Neuronal stem cell (in vitro differentiated cells): Measurements from ENCODE around the gene TMEM208.
A peak's percentile ranks its signal among the peaks of the same experiment; 100 is the strongest.

Experiments
- DNase-seq: peaks from one replicate; pipeline ENCODE4 v3.0.0-alpha.2; 2013; ENCODE audit warnings: low spot score
- H2AFZ ChIP-seq: one replicate; pipeline ENCODE4 v1.6.1; 2013; ENCODE audit warnings: mild to moderate bottlenecking, low read length, inconsistent platforms
- H2AK5ac ChIP-seq: 2 replicates; pipeline ENCODE4 v1.6.1; 2013; ENCODE audit warnings: low read depth, mild to moderate bottlenecking, inconsistent platforms, low read length, moderate library complexity, mixed read lengths
- H2BK120ac ChIP-seq: 2 replicates; pipeline ENCODE4 v1.6.1; 2013; ENCODE audit warnings: low read depth, mild to moderate bottlenecking, inconsistent platforms, low read length, moderate library complexity, mixed read lengths
- H2BK12ac ChIP-seq: one replicate; pipeline ENCODE4 v1.6.1; 2013; ENCODE audit warnings: low read length, inconsistent platforms
- H2BK15ac ChIP-seq: 2 replicates; pipeline ENCODE4 v1.6.1; 2013; ENCODE audit warnings: mild to moderate bottlenecking, low read length, inconsistent platforms, mixed read lengths
- H2BK5ac ChIP-seq: one replicate; pipeline ENCODE4 v1.6.1; 2013; ENCODE audit warnings: inconsistent platforms, mild to moderate bottlenecking, low read length, moderate library complexity
- H3K14ac ChIP-seq: one replicate; pipeline ENCODE4 v1.6.1; 2013; ENCODE audit warnings: low read length, inconsistent platforms
- H3K18ac ChIP-seq: 2 replicates; pipeline ENCODE4 v1.6.1; 2013; ENCODE audit warnings: low read length, inconsistent platforms
- H3K23ac ChIP-seq: 2 replicates; pipeline ENCODE4 v1.6.1; 2013; ENCODE audit warnings: low read depth, mild to moderate bottlenecking, mixed read lengths, low read length, inconsistent platforms; ENCODE audit not compliant: poor library complexity
- H3K27ac ChIP-seq: replicated peaks from 3 replicates; pipeline ENCODE4 v1.5.1; 2013; ENCODE audit warnings: low read length, inconsistent platforms
- H3K27me3 ChIP-seq, 3 experiments: 2 replicates each; pipeline ENCODE4 v1.6.1; 2013; ENCODE audit warnings: low read length in 3 of 3, mild to moderate bottlenecking in 2 of 3, inconsistent platforms in 1 of 3, low read depth in 1 of 3, mixed read lengths in 1 of 3, moderate library complexity in 1 of 3; ENCODE audit not compliant: control insufficient read depth in 3 of 3, insufficient read depth in 3 of 3
- H3K36me3 ChIP-seq, 2 donors: replicated peaks in 1 of 2; 2 replicates each; pipeline ENCODE4 v1.6.1; 2013; ENCODE audit warnings: low read length in 2 of 2; ENCODE audit not compliant: control insufficient read depth in 2 of 2, insufficient read depth in 2 of 2
- H3K4ac ChIP-seq: 2 replicates; pipeline ENCODE4 v1.6.1; 2013; ENCODE audit warnings: inconsistent platforms, mild to moderate bottlenecking, low read length, moderate library complexity
- H3K4me1 ChIP-seq, 2 donors: 1 replicate in 1 of 2; 2 replicates in 1 of 2; pipeline ENCODE4 v1.6.1; 2013; ENCODE audit warnings: low read length in 2 of 2, low read depth in 1 of 2; ENCODE audit not compliant: control insufficient read depth in 2 of 2, insufficient read depth in 1 of 2
- H3K4me2 ChIP-seq: one replicate; pipeline ENCODE4 v1.6.1; 2013; ENCODE audit warnings: mild to moderate bottlenecking, low read length, inconsistent platforms; ENCODE audit not compliant: insufficient read depth, poor library complexity, severe bottlenecking
- H3K4me3 ChIP-seq, 2 donors: 2 replicates each; pipeline ENCODE4 v1.5.1; 2013; ENCODE audit warnings: low read length in 2 of 2, mild to moderate bottlenecking in 2 of 2, inconsistent platforms in 1 of 2, moderate library complexity in 1 of 2
- H3K79me1 ChIP-seq: one replicate; pipeline ENCODE4 v1.6.1; 2013; ENCODE audit warnings: low read depth, mild to moderate bottlenecking, inconsistent platforms, low read length, moderate library complexity
- H3K9ac ChIP-seq: one replicate; pipeline ENCODE4 v1.6.1; 2013; ENCODE audit warnings: mild to moderate bottlenecking, low read depth, low read length, inconsistent platforms; ENCODE audit not compliant: poor library complexity
- H3K9me3 ChIP-seq, 2 donors: replicated peaks in 1 of 2; 2 replicates each; pipeline versions ENCODE3 to v1.6.1; 2013; ENCODE audit warnings: low read length in 2 of 2, mild to moderate bottlenecking in 2 of 2, inconsistent platforms in 1 of 2, low read depth in 1 of 2, mixed read lengths in 1 of 2, moderate library complexity in 1 of 2; ENCODE audit not compliant: control insufficient read depth in 2 of 2, insufficient read depth in 1 of 2
- H4K8ac ChIP-seq: one replicate; pipeline ENCODE4 v1.6.1; 2013; ENCODE audit warnings: low read depth, mild to moderate bottlenecking, inconsistent platforms, low read length, moderate library complexity
- H4K91ac ChIP-seq: one replicate; pipeline ENCODE4 v1.6.1; 2013; ENCODE audit warnings: low read length, low read depth, mild to moderate bottlenecking, inconsistent platforms; ENCODE audit not compliant: poor library complexity
- WGBS, 2 donors: extraction: QIAGEN DNeasy Blood & Tissue Kit; methylation state at CpG; one replicate each; pipeline ENCODE4 v1.1.7; 2013; ENCODE audit warnings: missing lambda C conversion rate in 2 of 2, mixed read lengths in 1 of 2; ENCODE audit not compliant: insufficient read length in 2 of 2, insufficient replicate concordance in 1 of 2; ENCODE audit errors: extremely low coverage in 2 of 2; 5-methylcytosine and 5-hydroxymethylcytosine counted together

TMEM208 gene

DNA sequence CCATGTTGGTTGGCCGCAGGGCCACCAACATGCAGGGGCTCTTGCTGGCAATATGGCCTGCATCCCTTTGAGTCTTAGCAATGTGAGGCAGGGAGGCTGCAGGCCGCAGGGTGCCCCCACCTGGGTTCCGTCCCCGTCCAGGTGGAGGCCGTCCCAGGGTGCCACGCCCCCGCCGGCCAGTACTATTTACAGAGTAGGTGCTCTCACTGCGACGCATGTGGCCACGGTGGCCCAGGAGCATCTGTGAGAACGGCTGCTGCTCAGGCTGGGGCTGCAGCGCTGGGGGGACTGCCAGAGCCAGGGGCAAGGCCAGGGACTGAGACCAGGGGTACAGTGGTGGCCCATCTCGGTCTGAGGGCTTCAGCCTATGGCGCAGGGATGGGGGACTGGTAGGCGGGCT is 46.8 kb upstream of the TMEM208 start:
- H3K36me3 ChIP-seq, result peaks cover 2 to 19% of the 10 kb centered on the region in 2 donors
- H2AFZ ChIP-seq, result no peak overlapping the region
- no peak overlapping the region for H3K4me3 ChIP-seq
- no peak for DNase-seq
- H3K27me3 ChIP-seq, result peaks cover 5 to 57% (median 7%) of the 10 kb centered on the region in 3 experiments
- H3K4me1 ChIP-seq, result peaks cover 8 to 16% of the 10 kb centered on the region in 2 donors
- WGBS, 2 donors, result no CpG with 5 or more reads among the region's 16 CpGs
- no peak overlapping the region for H3K4ac ChIP-seq
- H4K91ac ChIP-seq, result no peak overlapping the region
- H2BK15ac ChIP-seq, result no peak overlapping the region
- no peak overlapping the region for H2AK5ac ChIP-seq
- H3K14ac ChIP-seq, result no peak overlapping the region
- peaks cover 6% of the 10 kb centered on the region for H3K79me1 ChIP-seq
- H2BK120ac ChIP-seq, result no peak overlapping the region
- H3K9me3 ChIP-seq, result no peaks in the 10 kb centered on the region
- no peak overlapping the region for H3K4me2 ChIP-seq
- H3K18ac ChIP-seq, result no peak overlapping the region
- no peak overlapping the region for H2BK5ac ChIP-seq
- no peak overlapping the region for H3K23ac ChIP-seq
- H3K9ac ChIP-seq, result peak overlapping the region; percentile 16
- no peak overlapping the region for H4K8ac ChIP-seq
- no peak overlapping the region for H3K27ac ChIP-seq
- no peak overlapping the region for H2BK12ac ChIP-seq

DNA sequence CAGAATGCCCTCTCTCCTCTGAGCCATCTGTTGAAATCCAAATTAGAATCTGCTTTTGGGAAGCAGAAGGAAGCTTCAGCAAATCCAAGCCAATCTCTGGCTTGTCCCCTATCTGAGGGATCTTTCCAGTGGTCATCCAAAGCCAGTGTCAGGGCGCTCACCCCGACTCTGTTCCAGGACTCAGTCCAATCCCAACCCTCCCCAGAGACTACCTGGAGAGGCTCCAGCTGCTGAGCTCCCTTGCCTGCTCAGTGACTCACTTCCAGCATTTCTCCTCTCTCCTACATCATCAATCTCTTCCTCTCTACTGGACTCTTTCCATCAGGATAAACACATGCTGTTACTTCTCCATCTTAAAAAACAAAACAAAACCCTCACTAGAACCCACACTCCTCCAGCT is 45.6 kb upstream of the TMEM208 start:
- H3K4me3 ChIP-seq, result no peak overlapping the region
- H2BK120ac ChIP-seq, result no peak overlapping the region
- no peak overlapping the region for H3K4me2 ChIP-seq
- no peak overlapping the region for H2BK5ac ChIP-seq
- no peak overlapping the region for H2AFZ ChIP-seq
- H3K9me3 ChIP-seq, result no peaks in the 10 kb centered on the region
- peaks cover 0 to 17% of the 10 kb centered on the region in 2 donors for H3K36me3 ChIP-seq
- no peak overlapping the region for H2BK15ac ChIP-seq
- H4K91ac ChIP-seq, result no peak overlapping the region
- no peak overlapping the region for H4K8ac ChIP-seq
- H3K79me1 ChIP-seq, result peaks cover 6% of the 10 kb centered on the region
- H3K14ac ChIP-seq, result no peak overlapping the region
- DNase-seq, result no peak
- no peak overlapping the region for H3K18ac ChIP-seq
- H3K9ac ChIP-seq, result no peak overlapping the region
- no peak overlapping the region for H3K23ac ChIP-seq
- H2BK12ac ChIP-seq, result no peak overlapping the region
- no peak overlapping the region for H3K27ac ChIP-seq
- H3K4ac ChIP-seq, result no peak overlapping the region
- H3K4me1 ChIP-seq, result peaks cover 8 to 16% of the 10 kb centered on the region in 2 donors
- peaks cover 5 to 58% (median 8%) of the 10 kb centered on the region in 3 experiments for H3K27me3 ChIP-seq
- no CpG with 5 or more reads among the region's 2 CpGs for WGBS, 2 donors
- H2AK5ac ChIP-seq, result peak overlapping the region; percentile 5

DNA sequence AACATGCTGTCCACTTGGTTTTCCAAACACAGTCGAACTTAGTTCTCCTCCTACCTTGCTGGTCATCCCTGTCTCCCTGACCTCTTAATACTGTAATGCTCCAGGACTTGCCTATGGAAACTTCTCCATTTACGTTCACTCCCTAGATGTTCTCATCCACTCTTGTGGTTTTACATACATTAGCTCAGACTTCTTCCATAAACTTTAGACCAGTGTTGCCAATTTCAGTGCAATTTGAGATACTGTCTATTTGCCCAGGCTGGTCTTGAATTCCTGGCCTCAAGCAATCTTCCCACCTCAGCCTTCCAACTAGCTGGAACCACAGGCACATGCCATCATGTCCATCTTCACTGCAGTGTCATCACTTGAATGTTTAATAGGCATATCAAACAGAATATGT is 44.6 kb upstream of the TMEM208 start:
- DNase-seq, result no peak
- peak overlapping the region in 1 of 2 donors; percentile 54 for H3K4me3 ChIP-seq

DNA sequence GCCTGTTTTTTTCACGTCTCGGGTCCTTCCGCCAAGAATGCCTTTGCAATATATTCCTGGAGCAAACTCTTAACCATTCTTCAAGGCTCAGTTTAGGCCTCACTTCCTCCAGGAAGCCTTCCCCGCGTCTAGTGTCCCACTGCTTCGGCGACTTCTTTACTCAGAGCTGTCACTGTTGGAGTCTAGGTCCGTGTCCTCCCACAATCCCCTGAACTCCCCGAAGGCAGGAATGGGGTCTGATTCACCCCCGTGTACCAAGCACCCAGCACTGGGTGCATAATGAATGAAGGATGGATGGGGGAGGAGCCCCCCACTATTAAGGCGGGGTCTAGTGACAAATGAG is 43.7 kb upstream of the TMEM208 start:
- no CpG with 5 or more reads among the region's 11 CpGs for WGBS, 2 donors
- Histone ChIP-seq H3K4me1 (peaks cover 8 to 19% of the 10 kb centered on the region in 2 donors), H2BK12ac (no peak overlapping the region), H3K9me3 (no peaks in the 10 kb centered on the region), H2BK15ac (no peak overlapping the region), H3K27me3 (peaks cover 5 to 46% (median 8%) of the 10 kb centered on the region in 3 experiments), H3K9ac (peak overlapping the region; percentile 55), H3K36me3 (peaks cover 0 to 13% of the 10 kb centered on the region in 2 donors), H3K27ac (no peak overlapping the region), H3K23ac (no peak overlapping the region), H3K18ac (peak overlapping the region; percentile 84), H4K8ac (no peak overlapping the region), H2BK5ac (peak overlapping the region; percentile 94), H3K4me2 (peak overlapping the region; percentile 82), H2BK120ac (no peak overlapping the region), H4K91ac (no peak overlapping the region), H3K4ac (no peak overlapping the region), H2AFZ (peak overlapping the region; percentile 96), H3K14ac (no peak overlapping the region), H3K4me3 (peak overlapping the region; percentile 54 to 90), H3K79me1 (peaks cover 7% of the 10 kb centered on the region), H2AK5ac (no peak overlapping the region)
- DNase-seq, result no peak

More for the DNA sequence above, 44.6 kb upstream of the TMEM208 start:
- H4K91ac ChIP-seq, result no peak overlapping the region
- H2BK120ac ChIP-seq, result no peak overlapping the region
- peaks cover 0 to 13% of the 10 kb centered on the region in 2 donors for H3K36me3 ChIP-seq
- no peaks in the 10 kb centered on the region for H3K9me3 ChIP-seq
- no peak overlapping the region for H2AFZ ChIP-seq
- no peak overlapping the region for H3K4ac ChIP-seq
- no peak overlapping the region for H3K23ac ChIP-seq
- H3K4me2 ChIP-seq, result no peak overlapping the region
- H3K18ac ChIP-seq, result no peak overlapping the region
- H3K79me1 ChIP-seq, result peaks cover 6% of the 10 kb centered on the region
- no peak overlapping the region for H2AK5ac ChIP-seq
- peaks cover 5 to 55% (median 8%) of the 10 kb centered on the region in 3 experiments for H3K27me3 ChIP-seq
- no peak overlapping the region for H3K14ac ChIP-seq
- H2BK5ac ChIP-seq, result no peak overlapping the region
- H4K8ac ChIP-seq, result no peak overlapping the region
- H2BK12ac ChIP-seq, result no peak overlapping the region
- H2BK15ac ChIP-seq, result no peak overlapping the region
- H3K4me1 ChIP-seq, result peaks cover 8 to 21% of the 10 kb centered on the region in 2 donors
- H3K9ac ChIP-seq, result no peak overlapping the region
- no CpG with 5 or more reads among the region's 2 CpGs for WGBS, 2 donors
- no peak overlapping the region for H3K27ac ChIP-seq
